ENCODE measurements around the gene MYOD1. TPM values are rescaled to one million over a fixed set of nuclear protein-coding genes. Genes with fewer than 3 reads are reported as not detected.

MYOD1 gene
- total and polyA plus RNA-seq, 2 of the 13 experiments (the other 11 are each of a cell fraction or from before 2014, with no cell fraction given), result not detected

- no TSS peak for BruUV-seq (replicated peaks)
- FAIRE-seq (no peak), ATAC-seq (no peak), DNase-seq (ENCODE audit: low spot score) (no peak)
- intact Hi-C loops (cut with micrococcal nuclease; ENCODE audit: unreplicated experiment), result loop anchor here (2.0 kb wide), 1 partner anchor 131 kb away; no protein-coding TSS in a partner anchor
- H3K4me2 ChIP-seq (ENCODE audit: low read depth, low read length), result no peak overlapping the region
- in situ Hi-C loops (cut with HindIII; ENCODE audit: extremely low pct_ligation_motif_present, low pct_unique_long_range_greater_than_20kb), result no loop called here
- ChIA-PET CTCF (ENCODE audit: low intra/inter-chr PET ratio, low total read pairs) (interaction anchor here (0.7 to 3.5 kb wide), 7 partner anchors 8 to 249 kb away, joined by 3 to 40 read pairs (median 3); no protein-coding TSS in a partner anchor), POLR2A (interaction anchor here (1.3 kb wide), 1 partner anchor 248 kb away, joined by 7 read pairs; no protein-coding TSS in a partner anchor)
- peaks cover 5 to 21% of the 10 kb centered on the region in 2 experiments; a peak in 3 of 5 replicates for H3K27me3 ChIP-seq (ENCODE audit: control insufficient read depth in 1 of 2, insufficient read depth in 2 of 2, low read length in 2 of 2)
- H3K9me3 ChIP-seq (ENCODE audit: low read length), result no peaks in the 10 kb centered on the region
- no peaks in the 10 kb centered on the region for H3K79me2 ChIP-seq (ENCODE audit: insufficient read depth, low read length)
- H3K9ac ChIP-seq (ENCODE audit: insufficient read depth, low read depth, low read length), result no peak overlapping the region
- TF ChIP-seq ZNF550 (CRISPR knock-in tag; IDR thresholded peaks at IDR 0.05; ENCODE audit: borderline replicate concordance) (no peak), TBX2 (CRISPR knock-in tag; IDR thresholded peaks at IDR 0.05; ENCODE audit: borderline replicate concordance) (no peak), ZNF460 (CRISPR knock-in tag; IDR thresholded peaks at IDR 0.05; ENCODE audit: borderline replicate concordance) (no peak)
- TF ChIP-seq, protein P1, sequence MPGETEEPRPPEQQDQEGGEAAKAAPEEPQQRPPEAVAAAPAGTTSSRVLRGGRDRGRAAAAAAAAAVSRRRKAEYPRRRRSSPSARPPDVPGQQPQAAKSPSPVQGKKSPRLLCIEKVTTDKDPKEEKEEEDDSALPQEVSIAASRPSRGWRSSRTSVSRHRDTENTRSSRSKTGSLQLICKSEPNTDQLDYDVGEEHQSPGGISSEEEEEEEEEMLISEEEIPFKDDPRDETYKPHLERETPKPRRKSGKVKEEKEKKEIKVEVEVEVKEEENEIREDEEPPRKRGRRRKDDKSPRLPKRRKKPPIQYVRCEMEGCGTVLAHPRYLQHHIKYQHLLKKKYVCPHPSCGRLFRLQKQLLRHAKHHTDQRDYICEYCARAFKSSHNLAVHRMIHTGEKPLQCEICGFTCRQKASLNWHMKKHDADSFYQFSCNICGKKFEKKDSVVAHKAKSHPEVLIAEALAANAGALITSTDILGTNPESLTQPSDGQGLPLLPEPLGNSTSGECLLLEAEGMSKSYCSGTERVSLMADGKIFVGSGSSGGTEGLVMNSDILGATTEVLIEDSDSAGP (CRISPR knock-in tag; IDR thresholded peaks at IDR 0.05; ENCODE audit: borderline replicate concordance), result no peak
- no peak overlapping the region for H3K27ac ChIP-seq (ENCODE audit: extremely low read length, insufficient read depth, low read length)
- H4K20me1 ChIP-seq (ENCODE audit: insufficient read depth, low read length), result 0 out of 2 replicates have a peak, but pooled peaks cover 1% of the 10 kb centered on the region
- H3K4me1 ChIP-seq (ENCODE audit: insufficient read depth, low read length), result no peaks in the 10 kb centered on the region
- H3K36me3 ChIP-seq (replicated peaks in 1 of 2; ENCODE audit: control insufficient read depth in 1 of 2, insufficient read depth in 2 of 2, low read length in 2 of 2), result no peaks in the 10 kb centered on the region
- H2AFZ ChIP-seq (ENCODE audit: low read length), result no peak overlapping the region
- WGBS (ENCODE audit: low lambda C conversion rate), result 11% methylated on average over 2 of the region's 2 CpGs
- H3K4me3 ChIP-seq (replicated peaks in 1 of 3; ENCODE audit: insufficient read depth in 1 of 3, low read depth in 2 of 3, low read length in 3 of 3), result no peak overlapping the region
Measured at GRCh38 chr11:17730137-17730536, 10.8 kb downstream of the MYOD1 start.
